Bone marrow (tissue), 2 donors: Measurements from ENCODE around the gene TBC1D8.

Experiments
- DNase-seq, 2 donors: peaks; one replicate each; lab custom pipeline; 2025; lab: John Stamatoyannopoulos, UW

The TBC1D8 gene

DNA sequence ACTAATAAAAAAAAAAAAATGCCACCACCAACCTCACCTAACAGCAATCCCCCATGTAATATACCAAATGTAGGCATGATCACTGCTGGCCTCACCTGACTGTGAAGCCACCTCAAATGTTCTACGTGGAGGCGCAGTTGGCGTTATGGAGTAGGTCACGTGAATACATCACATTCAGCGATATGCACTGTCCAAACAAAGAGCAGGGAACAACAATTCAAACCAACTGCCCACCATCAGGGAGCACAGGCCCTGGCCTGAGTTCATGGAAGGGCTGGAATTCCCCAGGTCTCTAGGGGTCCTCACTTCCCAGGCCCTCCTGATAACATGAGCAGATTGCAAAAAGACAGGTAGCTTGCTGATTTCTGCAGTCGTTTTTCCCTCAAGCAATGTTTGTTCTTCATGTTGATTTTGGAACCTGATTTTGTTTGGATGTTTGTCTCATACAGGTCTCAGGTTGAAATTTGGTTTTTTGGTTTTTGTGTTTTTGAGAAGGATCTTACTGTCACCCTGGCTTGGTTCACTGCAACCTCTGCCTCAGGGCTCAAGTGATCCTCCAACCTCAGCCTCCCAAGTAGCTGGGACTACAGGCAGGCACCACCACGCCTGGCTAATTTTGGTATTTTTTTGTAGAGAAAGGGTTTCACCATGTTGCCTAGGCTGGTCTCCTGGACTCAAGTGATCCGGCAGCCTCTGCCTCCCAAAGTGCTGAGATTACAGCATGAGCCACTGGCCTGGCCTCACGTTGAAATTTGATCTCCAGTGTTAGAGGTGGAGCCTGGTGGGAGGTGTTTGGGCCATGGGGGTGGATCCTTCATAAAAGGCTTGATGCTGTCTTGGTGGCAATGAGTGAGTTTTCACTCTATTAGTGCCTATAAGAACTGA is 15.5 kb downstream of the TBC1D8 start:
- no peak for DNase-seq

DNA sequence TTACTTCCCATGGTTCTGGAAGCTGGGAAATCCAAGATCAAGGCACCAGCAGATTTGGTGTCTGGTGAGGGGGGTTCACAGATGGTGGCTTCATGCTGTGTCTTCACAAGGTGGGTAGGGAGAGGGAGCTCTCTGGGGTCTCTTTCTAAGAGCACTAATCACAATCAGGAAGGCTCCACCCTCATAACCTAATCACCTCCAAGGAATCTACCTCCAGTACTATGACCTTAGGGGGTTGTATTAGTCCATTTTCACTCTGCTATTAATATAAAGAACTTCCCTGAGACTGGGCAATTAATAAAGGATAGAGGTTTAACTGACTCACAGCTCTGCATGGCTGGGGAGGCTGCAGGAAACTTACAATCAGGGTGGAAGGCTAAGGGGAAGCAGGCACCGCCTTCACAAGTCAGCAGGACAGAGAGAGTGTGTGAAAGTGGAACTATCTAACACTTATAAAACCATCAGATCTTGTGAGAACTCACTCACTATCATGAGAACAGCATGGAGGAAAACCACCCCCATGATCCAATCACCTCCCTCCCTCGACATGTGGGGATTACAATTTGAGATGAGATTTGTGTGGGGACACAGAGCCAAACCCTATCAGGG is 17.6 kb downstream of the TBC1D8 start:
- no peak for DNase-seq

DNA sequence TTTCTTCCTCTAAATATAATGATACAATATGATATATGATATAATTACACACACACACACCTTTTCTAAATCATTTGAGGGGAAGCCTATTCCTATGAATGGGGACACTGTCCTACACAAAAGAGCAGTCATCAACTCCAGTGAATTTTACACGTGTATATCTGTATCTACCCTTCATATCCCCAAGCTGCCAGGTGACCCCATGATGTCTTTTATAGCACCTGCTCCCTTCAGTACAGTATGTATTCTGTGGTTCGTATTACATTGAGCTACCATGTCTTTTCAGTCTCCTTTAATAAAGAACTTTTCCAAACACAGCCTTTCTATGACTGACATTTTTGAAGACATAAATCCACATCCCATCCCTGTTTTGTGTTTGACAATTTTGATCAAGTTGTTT is 19.0 kb downstream of the TBC1D8 start:
- DNase-seq = no peak

DNA sequence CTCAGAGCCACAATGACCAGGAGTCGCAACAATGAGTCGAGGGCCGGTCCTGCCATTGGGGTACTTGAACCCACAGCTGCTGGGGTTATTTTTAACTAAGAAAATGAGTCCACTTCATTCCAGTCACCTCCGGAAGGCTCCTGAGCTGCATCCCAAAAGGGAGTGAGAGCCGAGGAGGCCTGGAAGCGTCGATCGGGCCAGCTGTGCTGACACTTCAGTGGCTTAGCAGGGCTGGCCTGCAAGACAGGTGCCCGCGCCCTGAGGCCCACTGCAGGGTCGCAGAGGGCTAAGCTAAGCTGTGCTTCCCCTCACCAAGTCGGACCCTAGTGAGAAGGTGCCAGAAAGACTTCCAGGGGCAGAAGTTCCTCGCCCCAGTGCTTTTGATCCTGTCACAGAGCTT is 21.1 kb downstream of the TBC1D8 start:
- DNase-seq = no peak

DNA sequence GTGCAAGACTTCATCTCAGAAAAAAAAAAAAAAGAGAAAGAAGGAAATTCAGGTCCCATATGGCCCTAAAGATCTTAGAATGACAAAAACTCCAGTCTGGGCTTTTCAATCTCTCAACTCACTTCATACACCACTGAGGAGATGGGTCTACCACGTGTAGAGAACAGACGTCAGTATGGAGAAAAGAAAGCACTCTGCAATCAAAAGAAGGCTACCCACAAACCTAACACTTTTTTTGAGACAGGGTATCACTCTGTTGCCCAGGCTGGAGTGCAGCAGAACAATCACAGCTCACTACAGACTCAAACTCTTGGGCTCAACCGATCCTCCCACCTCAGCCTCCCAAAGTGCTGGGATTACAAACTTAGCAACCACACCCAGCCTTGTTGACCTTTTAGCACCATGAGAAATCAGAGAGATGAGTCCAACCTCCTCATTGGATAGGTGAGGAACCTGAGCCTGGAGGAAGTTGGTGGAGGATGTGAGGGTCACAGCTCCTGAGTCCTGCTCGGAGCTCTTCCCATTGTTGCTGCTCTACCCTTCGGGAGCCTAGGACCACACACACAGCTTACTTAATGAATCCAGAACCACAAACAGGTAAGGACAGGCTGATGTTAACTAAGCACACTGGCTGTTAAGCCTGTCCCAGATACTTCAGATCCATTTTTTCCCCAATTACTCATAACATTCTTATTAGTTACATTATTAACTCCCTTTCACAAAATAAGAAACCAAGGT is 23.7 kb downstream of the TBC1D8 start:
- no peak for DNase-seq

DNA sequence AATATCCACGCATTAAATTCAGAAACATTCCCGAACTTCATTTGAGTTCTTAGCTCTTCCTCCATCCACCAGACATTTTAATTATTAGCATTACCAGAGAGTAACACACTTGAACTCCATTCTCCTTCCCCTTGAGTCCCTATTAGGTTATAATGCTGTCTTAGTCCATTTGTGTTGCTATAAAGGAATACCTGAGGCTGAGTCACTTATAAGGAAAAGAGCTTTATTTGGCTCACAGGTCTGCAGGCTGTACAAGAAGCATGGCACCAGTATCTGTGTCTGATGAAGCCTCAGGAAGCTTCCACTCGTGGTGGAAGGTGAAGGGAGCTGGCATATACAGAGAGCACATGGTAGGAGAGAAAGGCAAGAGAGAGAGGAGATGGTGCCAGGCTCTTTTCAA is 25.4 kb downstream of the TBC1D8 start:
- DNase-seq = no peak

DNA sequence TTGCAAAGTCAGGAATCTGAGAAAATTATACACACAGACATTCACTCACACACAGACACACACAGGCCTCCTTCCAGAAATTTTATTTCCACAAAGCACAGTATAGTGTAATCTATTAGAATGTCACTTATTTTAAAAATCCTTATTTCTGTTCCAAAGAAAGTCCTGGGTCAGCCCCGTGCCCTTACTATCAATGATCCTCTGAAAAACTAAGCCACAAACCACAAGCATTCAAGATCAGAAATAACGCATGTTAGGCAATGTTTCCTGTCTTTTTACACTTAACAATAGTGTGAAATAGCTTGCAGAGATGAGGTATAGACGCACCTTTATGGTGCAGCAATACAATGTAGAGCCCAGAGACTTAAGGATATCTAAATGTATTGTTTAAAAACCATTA is 25.8 kb downstream of the TBC1D8 start:
- DNase-seq = no peak

DNA sequence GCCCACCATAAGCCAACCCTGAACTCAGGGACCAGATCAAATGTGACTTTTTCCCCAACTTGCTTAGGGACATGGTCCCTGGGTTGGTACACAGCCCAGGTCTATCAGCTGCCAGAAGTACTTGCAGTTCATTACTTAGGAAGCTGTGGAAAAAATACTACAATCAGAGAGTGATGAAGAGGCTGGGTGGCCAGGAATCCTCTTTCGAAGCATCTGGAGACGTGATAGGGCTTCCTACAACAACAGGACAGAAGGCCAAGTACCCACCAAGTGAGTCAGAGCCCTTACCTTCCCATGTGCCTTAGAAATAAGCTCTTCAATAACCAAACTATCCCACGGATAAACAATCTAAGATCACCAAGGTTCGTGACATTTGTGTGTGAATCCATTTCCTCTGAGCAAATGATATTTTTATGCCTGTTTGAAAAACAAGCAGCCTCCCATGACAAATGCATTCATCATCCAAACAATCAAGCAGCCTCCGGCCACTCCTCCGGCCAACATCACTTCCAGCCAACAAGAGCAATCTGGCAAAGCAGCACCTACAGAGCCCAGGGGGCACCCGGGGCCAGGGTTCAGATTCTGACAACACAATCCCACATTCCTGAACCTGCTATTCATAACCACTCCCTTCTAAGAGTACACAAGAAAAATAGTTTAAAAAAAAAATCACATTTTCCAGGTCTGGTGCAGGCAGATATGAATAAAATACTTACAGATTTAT is 26.4 kb downstream of the TBC1D8 start:
- no peak for DNase-seq

DNA sequence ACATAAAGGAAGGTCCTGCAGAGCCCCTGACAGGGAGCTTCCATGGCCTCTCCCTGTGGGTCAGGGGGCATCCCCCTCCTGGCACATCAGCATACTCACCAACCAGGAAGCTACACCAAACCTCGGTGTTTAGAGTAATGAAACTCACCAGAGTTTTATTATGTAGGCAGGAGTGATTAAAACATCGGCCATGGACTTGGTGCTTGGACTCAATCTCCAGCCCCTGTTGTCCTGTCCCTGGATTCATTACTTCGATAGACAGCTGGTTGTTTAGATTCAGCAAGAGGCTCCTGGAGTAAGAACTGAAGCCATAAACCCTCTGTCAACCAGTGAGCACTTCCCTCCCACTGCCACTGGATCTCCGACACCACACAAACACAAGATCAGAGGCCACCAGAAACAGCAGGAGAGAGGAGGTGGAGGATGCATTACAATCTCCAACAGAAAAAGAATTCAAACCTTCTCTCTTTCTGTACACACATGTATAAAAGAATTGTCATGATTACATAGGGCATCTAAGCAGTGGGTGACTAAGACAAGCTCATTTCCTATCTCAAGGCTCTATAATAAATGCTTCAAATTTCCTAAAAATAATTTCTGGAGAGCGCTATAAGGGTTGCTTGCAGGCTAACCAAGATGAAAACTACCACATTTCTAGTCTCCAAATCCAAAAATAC is 27.2 kb downstream of the TBC1D8 start:
- no peak for DNase-seq

DNA sequence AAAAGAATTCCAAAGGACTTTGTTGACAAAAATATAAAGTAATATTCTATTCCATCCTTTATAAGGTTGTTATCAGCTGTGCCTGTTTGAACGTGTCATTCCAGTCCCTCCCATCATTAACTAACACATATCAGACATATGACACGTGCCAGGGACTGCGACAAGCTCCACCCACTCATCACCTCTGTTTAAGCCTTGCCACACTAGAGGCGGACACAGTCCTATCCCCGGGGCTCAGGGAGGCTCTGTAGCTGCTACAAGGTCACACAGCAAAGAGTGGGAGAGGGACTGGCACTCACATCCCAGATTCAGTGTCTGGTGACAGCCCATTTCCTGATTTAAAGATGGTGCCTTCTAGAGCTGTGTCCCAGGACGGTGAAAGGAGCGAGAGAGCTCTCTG is 30.0 kb downstream of the TBC1D8 start:
- DNase-seq = no peak

DNA sequence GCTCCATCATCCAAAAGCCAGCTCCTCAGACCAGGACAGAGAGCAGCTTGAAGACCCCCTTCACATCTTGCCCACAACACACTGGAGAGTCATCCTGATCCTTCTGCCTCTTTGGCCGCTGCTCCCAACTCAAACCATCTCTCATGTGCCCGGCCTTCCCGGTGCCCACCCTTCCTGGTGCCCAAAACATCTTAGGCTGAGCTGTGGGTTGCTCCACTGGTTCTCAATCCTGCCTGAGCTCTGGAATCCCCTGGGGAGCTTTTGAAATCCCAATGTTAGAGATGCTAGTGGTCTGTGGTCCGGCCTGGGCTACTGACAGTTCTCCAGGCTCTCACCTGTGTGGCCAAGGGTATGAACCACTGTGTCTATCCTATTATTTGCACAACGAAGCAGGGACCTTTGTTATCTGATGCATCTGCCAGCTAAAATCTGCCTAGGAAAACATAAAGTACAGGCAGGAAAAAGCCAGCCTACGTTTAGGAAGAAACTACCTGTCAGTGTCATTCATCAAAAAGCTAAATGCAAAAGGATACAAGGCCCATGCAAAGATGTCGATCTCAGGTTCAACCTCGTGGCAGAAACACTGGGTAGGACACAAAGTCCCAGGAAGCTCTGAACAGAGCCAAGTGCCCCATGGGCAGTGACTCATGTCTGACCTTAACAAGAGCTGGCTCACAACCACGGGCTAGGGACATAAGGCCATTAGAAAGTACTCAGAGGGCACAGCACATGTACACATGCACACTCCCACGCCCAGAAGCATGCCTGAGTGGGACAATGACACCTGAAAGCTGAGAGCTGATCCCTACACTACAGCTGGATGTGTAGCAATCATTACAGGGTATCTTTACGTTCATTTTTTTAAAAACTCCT is 30.8 kb downstream of the TBC1D8 start:
- no peak for DNase-seq

DNA sequence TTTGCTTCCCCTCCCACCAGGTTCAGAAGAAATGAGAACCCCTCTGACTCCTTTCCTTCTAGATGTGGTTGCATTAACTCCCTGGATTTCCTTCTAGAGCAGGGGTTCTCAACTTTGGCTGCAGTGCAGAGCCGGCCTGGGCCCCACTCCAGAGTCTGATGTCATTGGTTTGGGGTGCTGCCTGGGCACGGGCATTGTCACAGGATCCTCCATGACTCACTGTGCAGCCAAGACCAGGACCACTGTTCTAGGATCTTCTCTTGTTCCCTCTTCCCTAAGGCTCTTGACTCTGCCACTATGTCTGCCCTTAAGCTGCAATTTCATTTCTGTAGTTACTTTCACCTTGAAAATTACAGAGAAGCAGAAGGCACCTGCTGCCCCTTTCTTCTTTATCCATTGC is 31.8 kb downstream of the TBC1D8 start:
- DNase-seq = no peak

DNA sequence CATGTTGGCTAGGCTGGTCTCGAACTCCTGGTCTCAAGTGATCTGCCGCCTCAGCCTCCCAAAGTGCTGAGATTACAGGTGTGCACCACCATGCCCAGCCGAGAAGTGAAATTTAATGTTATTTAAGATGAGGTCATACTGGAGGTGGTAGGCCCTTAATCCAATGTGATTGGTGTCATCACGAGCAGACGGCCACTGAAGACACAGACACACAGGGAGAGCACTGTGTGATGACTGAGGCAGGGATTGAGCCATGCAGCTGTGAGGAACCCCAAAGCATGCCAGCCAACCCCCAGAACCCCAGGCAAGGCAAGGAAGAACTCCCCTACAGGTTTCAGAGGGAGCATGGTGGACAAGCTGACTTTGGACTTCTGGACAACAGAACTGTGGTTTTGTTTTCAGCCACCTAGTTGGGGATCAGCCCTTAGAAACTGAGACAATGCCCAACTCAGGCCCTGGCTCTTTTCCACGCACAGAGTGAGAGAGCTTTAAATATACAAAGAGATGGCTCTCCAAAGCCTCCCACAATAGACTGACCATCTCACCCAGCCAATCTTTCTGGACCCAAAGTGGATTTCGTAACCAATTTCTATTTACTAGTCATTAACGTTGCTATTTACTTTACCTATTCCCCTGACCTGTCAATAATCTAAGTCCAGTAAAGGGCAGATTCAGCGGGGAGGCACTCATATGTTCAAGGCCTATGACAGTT is 34.2 kb downstream of the TBC1D8 start:
- no peak for DNase-seq

DNA sequence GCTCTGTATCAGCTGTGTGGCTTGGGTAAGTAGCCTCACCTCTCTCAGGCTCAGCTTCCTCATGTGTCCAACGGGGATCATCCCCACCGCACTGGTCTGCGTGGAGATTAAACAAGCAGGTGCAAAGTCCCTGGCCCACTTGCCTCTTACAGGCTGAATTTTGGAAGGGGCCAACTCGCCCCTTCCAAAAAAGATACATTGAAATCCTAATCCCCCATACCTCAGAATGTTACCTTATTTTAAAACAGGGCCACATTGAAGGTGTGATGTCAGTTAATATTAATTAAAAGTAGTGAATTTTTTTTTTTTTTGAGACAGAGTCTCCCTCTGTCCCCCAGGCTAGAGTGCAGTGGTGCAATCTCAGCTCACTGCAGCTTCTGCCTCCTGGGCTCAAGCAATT is 34.8 kb downstream of the TBC1D8 start:
- no peak for DNase-seq

DNA sequence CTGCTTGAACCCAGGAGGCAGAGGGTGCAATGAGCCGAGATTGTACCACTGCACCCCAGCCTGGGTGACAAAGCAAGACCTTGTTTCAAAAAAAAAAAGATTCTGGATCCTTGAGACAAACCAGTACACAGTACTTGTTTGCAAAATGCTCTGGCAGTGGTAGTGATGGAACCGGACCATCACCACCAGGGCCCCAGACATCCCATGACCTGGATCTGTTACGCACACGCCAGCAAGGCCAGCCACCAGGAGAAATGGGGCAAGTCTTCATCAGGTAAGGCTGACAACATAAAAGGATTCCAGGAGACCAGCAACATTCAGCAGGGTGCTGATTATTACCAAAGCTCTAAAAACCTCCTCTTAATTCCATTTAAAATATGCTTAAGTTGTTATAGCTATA is 35.5 kb downstream of the TBC1D8 start:
- DNase-seq = no peak

DNA sequence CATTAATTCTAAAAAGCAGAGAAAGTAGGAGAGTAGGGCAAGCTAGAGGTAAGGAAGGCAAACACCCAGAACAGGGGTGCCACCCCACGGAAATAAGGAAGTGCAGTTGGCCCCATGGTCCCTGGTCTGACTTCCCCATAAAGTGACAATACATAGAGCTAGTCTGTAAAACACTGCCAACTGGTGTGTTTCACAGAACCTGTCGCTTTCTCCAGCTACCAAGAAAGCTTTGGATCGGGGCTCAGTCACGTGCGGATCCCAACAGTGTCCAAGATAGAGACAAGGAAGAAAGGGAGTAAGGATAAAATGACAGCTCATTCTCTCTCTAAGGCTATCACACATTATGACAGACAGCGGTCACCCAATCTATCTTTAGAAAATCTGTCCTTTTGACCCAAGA is 36.4 kb downstream of the TBC1D8 start:
- DNase-seq = peak in 1 of 2 donors; percentile 29

DNA sequence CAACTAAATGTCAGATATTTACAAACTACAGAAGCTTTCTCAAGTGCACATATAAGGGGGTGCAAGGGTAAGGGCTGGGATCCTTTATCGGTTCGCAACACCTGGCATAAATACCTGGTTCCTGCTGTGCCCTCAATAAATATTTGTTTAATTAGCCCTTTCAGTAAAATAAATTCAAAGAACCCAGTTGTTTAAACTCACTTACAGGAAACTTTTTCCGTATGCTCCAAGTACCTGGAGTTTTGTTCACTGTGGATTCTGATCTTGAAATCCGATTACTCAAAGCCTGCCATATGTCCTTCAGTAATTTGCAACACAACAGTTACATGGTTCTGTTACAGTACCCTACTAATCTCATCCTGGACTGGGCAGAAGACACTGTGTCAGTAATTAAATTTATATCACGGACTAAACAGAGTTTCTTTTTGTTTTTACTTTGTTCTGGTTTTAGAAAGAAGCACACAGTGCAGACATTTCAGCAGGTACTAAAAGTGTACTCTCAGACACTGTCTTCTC is 36.9 kb downstream of the TBC1D8 start:
- DNase-seq = no peak

DNA sequence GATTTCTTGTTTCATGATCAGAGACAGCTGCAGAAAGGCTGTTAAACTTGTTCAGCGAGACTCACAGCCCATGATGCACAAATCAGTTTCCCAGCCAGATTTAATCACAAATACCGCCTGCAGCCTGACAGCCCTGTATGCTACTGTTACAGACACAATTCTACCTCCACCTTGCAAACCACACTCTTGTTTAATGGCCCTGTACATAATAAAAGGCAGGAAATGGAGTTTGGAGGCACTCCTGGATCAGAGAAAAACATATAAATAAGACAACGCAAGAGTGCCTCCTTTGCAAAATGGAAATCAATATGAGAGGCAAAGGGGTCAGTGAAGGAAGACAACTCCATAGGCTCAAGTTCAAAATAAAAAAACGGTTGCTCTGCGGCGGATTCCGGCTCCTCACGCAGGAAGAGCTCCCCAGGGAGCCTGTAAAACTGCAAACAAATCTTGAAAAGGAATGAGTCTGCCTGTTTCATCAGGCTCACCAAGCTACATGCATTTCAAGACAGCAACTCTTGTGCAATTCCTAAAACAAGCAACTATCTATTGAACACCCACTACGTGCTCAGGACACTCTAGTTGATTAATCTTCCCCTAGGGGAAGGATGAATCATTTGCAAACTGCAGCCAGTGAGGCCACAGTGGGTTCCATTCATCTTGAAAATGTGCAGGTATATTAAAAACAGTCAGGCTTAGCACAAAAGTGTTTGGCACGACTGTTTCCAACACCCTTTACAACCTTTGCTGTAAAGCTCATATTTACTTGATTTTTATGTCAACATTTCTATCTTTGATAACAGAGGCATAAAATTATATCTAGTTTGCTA is 37.5 kb downstream of the TBC1D8 start:
- no peak for DNase-seq

DNA sequence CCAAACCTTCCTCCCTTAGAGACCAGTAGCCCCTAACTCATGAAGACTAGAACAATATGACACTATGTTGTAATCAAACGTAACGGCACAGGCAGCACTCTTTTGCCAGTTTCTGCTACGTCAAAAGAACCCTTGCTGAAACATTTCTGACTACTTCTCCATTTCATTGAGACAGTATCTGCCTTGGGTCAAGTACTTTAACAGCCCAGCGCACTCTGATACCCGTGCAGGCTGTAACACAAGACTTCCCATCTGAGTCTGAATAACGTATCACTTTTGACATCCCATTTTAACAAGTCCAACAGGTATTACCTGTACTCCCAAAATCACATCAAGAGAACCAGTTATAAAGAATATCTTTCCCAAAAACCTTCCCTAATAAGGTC is 38.4 kb downstream of the TBC1D8 start:
- no peak for DNase-seq
